Lower leg skin (tissue), 3 donors: ENCODE results near the gene CLSTN2.

ENCODE experiments used
- CTCF ChIP-seq, 3 donors: fragments of 450-650 bp; IDR thresholded peaks; one replicate each; pipeline ENCODE4 v1.5.1; 2016; ENCODE audit warnings: antibody characterized with exemption in 3 of 3, mild to moderate bottlenecking in 3 of 3, moderate library complexity in 2 of 3
- POLR2A ChIP-seq, 2 donors: fragments of 450-650 bp; IDR thresholded peaks; one replicate each; pipeline ENCODE4 v1.6.1; 2016 to 2017; ENCODE audit warnings: antibody characterized with exemption in 2 of 2, mild to moderate bottlenecking in 1 of 2, moderate library complexity in 1 of 2

GRCh38 chr3:140395134-140396075, 460.4 kb downstream of the CLSTN2 start:
- TF ChIP-seq POLR2A (IDR thresholded peaks at IDR 0.05) (no peak), CTCF (IDR thresholded peaks at IDR 0.05) (no peak)
